Body of pancreas (tissue), 4 donors: ENCODE results near the gene PBOV1.

Source experiments
- CTCF ChIP-seq, 7 experiments: fragments of 450-650 bp in 4 of 7; fragments of 200-600 bp in 3 of 7; sonication (generic) in 3 of 7; IDR thresholded peaks; one replicate each; pipeline ENCODE4 v1.5.1; 2016 to 2019; ENCODE audit warnings: antibody characterized with exemption in 7 of 7
- POLR2A ChIP-seq, 3 donors: fragments of 450-650 bp; IDR thresholded peaks; one replicate each; pipeline ENCODE4 v1.6.1; 2016; ENCODE audit warnings: antibody characterized with exemption in 3 of 3, mild to moderate bottlenecking in 2 of 3

- TF ChIP-seq CTCF (IDR thresholded peaks at IDR 0.05) (no peak), POLR2A (IDR thresholded peaks at IDR 0.05) (no peak)
These were observed 21.5 kb upstream of the PBOV1 start for GRCh38 chr6:138239774-138240173.
